Measurements from ENCODE around the gene CDKN2A.
A peak's percentile ranks its signal among the peaks of the same experiment; 100 is the strongest.

CDKN2A gene
- total RNA-seq, result 0.66 to 9.8 (median 4.5) reads per million in 17 experiments

DNA sequence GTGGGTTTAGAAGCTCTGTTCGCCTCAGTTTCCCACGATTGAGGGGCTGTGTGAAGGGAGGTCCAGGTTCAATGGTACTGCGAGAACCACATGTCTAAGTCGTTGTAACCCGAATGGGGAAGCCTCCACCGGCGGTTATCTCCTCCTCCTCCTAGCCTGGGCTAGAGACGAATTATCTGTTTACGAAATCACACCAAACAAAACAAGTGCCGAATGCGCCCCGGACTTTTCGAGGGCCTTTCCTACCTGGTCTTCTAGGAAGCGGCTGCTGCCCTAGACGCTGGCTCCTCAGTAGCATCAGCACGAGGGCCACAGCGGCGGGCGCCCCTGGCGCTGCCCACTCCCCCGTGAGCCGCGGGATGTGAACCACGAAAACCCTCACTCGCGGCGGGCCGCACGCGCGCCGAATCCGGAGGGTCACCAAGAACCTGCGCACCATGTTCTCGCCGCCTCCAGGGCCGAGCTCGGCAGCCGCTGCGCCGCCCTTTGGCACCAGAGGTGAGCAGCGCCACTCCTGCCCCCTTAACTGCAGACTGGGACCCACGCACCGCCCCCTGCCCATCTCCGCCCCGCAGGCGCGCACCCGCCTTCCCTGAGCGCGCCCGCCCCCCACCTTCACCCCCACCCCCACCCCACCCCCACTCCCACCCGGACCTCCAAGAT is at the start of gene CDKN2A:
Gene CDKN2A (minus strand): TSS at position 500 of the 663 bp plus-strand sequence.
- DNase-seq, result peak; percentile 47 to 68 (median 63)

DNA sequence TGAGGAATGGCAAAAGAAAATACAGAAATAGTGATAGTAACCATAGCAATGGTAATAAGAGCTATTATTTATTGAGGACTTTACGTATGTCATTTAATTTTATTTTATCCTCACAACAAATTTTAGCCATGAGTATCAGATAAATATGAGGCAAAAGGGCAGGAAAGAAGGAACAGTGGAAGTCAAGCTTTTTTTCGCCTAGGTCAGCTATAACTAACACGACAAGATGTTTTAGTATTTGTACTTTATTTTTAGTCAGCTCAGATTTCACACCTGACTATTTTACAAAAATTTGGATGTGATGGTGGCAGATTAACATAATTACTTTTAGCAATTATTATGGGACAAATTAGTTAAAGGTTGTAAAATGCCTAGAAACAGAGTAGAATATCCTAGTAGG is 49.7 kb upstream of the CDKN2A start:
- no peak for DNase-seq

DNA sequence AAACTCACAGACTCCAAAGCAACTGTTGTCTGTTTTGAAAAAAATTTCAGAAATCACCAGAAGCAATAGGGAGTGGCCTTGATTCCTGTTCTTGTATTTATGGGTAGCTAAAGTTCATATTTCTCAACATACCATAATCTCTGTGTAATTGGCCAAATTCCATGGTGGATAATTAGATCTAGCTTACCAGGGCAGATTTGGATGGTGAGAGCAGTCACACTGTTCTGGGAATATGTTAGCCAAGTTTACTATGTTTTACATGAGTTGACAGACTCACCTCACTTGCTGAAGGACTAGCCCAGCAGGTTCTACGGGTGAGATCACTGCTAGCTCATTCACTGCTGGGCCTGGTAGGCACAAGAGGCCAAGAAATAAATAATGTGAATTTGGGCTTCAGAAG is 47.6 kb upstream of the CDKN2A start:
- no peak for DNase-seq

DNA sequence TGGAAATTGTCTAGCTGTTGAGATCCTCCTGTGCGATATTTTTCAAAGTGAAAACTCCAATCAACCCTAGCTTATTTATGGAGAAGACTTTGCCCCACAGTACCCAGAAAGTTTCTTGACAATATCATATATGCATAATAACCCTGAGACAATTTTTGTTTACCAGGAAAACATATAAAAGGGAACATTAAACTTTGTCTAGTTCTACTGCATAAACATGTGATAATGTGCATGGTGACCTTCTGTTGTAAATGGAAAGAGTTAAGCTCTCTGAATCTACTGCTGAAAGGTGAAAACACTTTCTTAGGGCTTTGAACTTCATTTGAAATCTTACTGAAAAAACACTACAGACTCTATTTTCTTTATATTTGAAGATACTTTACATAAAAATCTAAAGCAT is 47.2 kb upstream of the CDKN2A start:
- DNase-seq, result no peak

DNA sequence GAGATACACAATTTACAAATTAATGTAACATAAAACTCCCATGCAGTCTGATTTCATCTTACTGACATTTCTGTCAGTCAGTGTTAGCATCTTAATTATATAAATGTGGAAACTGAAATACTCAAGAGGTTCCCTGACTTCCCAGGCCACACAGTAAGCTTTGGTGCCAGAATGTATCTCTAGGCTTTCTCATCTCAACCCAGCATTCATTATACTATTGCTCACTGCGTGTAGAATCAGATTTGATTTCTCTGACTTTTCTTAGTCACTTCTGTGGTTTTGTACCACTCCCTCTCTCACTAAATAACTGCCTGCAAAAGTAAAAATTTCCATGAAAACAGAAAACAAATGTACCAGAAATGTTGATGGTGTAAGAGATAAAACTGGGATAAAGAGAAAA is 46.6 kb upstream of the CDKN2A start:
- no peak for DNase-seq

DNA sequence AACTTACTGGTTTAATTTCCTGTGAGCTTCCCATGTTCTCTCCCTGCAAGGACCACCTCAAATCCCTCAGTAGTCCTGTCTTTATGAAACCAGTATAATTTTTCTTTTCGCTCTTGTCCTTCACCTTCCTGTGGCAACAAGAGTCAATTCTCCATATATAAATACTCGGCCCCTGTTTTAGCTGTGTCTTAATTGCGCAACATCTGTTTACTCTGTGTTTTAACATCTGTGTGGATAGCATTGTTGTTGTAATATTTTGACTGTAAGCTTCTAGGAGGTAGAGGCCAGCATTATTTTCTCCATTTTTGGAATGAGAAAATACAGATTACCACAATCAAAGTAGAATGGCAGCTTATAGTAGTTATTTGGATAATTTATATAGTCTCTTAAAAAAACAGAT is 45.1 kb upstream of the CDKN2A start:
- peak in 2 of 4 experiments; percentile 15 to 36 for DNase-seq

DNA sequence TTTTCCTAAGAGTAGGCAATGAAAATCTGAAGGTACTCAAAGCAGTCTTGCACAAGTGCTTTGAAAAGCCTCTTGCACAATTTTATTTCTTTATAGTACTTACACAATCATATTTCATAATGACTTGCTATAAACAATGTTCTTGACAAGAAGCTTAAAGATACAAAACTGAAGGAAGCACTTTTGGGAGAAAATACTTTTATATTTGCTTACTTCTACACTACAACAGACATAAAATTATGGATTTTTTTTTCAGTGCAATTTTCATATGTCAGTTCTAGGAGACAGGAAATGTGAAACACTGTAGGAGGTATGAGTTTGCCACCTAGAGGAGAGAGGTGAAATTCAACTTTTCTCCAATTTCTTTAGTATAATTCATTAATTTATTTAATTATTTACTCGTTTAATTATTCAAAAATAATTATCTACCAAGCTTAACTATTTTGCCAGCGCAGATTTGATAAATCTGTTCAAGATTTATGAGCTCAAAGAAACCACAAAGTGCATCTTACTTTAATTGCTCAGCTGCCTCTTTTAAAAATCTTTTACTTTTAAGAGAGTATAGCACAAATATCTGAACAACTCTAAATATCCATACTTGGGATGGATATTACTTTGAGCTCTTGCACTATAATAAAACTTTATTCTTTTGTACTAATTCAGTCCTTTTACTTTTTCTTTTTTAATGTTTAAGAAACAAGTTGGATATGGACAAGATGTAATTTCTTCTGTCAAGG is 43.9 kb upstream of the CDKN2A start:
- peak; percentile 13 to 67 (median 40) for DNase-seq

DNA sequence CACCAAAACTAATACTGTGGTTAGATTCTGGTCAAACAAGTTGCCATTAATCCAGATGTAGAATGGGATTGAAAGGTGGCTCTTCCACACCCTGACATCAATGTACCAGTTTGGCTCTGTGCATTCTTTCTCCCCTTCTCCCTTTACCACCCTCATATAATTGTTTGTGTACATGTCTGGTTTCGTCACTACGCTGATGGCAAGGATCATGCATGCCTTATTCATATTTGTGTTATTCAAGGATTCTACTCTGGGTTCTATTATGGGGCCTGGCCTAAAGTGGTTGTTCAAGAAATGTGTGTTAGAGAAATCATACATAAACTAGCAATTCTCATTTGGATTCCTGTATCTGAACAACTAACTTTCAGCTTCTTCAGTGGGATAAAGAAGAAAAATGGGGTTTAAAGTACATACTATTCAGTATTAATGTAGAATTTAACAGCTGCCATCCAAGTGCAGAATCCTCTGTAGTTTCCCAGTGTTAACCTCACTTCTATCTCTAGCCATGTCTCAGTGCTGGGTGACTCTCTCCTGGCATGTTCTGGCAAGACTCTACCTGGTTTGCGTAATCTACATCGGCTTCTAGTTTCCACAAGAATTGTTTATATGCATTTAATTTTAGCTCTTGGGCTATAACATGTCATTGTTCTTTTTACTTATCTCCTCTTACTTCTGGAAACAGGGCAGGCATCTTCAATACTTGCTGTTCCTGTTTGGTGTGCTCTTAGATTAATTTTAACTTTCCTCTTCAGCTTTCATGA is 42.9 kb upstream of the CDKN2A start:
- DNase-seq, result no peak

DNA sequence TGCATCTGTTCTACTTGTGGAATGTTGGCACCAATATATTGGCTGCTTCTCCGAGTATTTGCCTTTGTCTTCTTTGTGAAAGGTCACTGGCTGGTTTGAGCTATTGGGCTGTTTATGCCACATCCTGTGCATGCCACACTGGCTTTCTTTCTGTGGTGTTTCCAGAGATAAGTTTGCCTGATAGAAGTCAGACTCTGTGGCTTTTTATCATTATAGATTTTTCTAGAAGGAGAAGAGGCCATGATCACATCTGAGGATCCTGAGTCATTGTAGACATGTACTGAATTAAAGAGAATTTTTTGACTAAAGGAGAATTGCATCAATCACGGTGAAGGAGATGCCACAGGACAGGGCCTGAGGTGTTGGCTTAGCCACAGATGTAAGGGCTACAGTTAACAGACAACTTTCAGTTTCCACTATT is 41.4 kb upstream of the CDKN2A start:
- DNase-seq, result no peak

DNA sequence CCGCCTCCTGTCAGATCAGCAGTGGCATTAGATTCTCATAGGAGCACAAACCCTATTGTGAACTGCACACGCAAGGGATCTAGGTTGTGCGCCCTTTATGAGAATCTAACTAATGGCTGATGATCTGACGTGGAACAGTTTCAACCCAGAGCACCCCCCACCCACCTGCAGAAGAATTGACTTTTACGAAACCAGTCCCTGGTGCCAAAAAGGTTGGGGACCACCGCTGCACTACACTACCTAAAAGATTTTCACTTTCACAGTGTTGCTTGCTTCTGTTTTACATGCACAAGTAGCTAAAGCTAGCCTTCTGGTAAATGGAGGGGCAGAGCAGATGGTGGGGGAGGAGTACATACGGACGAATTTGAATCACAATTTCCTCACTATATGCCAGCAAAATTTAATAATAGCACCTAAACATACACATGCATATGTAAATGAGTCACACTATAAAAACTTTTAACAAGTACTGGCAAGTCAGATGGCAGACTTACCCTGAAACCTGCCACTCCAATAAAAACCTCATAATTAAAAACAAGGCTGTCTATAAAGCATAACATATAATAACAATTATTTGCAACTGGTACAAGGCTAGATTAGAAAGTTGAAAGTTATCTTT is 38.9 kb upstream of the CDKN2A start:
- no peak for DNase-seq

DNA sequence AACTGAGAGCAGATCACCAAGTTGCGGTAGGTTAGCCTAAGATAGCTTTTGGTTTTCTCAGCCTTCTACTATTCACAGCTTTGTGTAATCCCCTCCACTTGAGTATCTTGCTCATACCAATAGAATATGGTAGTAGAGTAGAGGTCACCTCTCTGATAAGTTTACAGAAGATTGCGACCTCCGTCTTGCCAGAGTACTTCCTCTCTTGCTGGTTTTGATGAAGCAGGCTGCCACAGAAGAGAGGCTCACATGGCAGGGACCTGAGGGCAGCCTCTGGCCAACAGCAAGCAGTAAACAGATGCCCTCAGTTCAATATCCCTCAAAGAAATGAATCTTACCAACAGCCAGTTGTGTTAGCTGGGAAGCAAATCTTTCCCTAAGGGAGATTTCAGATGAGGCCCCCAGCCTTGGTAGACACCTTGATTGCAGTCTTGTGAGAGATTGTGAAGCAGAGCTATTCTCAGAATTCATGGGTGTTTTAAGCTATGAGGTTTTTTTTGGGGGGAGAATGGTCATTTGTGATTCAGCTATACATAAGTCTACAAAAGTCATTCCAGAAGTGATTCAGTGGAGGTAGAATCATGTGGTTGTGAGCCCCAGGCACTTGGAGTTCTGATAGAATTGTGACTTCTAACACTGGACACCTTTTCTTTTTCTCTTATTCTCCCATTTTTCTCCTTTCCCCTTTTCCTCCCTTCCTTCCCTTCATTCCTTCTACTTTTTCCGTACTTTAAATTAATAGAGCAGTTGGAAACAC is 37.6 kb upstream of the CDKN2A start:
- peak; percentile 21 to 59 (median 44) for DNase-seq

DNA sequence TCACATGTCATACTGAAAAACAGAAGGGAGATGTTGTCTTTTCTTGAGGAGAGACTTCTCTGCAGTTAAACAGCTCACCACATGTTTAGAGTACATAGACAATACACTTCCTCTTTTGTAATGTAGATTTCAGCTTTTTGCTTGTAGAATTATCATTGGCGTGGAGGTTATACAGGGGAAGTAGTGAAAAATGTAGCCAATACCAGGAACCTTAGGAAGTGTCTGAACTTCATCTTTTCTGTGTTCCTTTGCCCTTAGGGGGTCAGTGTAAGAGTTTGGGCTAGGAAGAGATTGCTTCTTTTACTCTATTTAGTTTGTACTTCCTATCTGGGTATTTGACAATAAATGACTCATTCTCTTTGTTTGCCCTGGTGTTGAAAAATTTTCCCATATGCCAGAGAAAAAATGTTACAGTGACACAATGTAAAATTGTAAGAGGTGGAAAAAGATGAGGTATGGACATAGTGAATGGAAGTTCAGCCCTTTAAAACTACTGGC is 36.0 kb upstream of the CDKN2A start:
- DNase-seq, result peak; percentile 58 to 93 (median 78)

DNA sequence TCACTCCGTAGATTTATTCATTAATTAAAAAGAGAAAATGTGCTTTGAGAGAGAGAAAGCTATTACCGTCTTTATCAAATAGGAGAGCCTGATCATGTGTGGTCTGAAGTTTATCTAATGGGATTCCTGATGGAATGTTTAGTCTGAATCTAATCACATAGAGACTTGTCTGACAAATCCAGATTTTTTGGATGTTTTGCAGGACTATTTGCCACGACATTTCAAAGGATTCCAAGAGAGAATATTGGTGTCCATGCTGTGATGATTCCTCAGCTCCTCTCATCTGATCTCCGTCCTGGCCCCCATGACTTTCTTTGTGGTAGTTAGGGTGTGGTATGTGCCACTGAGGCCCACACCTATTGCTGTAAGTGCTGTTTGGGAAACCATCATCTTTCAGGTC is 35.0 kb upstream of the CDKN2A start:
- DNase-seq, result no peak

DNA sequence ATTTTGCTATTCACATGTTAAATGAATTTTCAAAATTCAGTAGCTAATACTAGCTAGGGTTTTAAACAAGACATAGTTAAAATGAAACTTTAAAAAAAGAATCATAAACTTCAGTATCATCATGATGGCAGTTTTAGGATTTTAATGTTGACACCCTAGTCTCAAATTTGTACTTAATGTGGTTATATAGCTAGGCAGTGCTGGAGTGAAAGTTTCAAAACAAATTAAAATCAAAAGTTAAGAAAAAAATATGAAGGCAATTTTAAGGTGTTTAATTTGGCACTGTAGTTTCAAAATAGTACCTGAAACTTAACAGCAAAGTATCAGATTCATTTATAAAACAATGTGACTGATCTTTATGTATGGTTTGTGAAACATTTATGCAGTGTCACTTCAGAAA is 34.2 kb upstream of the CDKN2A start:
- no peak for DNase-seq

DNA sequence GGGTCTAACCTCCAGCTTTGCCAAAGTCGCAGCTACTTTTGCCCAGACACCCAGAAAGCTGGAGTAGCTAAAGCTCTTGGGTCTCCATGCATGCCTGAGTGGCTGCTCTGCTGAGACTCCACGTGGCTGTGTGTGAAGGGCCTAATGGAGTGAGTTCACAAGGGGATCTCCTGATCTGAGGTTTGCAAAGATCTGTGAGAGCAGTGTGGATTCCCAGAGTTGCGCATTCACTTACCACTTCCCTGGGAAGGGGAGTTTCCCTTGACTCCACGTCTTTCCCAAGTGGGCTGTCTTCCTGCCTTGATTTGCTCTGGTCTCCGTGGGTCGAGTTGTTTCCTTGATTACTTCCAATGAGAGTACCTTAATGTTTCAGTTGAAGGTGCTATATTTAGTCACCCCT is 32.5 kb upstream of the CDKN2A start:
- peak in 3 of 4 experiments; percentile 21 to 22 (median 22) for DNase-seq

DNA sequence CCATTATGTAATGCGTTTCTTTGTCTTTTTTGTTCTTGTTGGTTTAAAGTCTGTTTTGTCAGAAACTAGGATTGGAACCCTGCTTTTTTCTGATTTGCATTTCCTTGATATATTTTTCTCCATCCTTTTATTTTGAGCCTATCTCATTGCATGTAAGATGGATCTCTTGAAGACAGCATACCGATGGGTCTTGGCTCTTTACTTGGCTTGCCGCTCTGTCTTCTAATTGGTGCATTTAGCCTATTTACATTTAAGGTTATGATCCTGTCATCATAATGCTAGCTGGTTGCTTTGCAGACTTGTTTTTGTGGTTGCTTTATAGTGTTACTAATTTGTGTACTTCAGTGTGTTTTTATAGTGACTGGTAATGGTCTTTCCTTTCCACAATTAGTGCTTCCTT is 28.2 kb upstream of the CDKN2A start:
- no peak for DNase-seq

DNA sequence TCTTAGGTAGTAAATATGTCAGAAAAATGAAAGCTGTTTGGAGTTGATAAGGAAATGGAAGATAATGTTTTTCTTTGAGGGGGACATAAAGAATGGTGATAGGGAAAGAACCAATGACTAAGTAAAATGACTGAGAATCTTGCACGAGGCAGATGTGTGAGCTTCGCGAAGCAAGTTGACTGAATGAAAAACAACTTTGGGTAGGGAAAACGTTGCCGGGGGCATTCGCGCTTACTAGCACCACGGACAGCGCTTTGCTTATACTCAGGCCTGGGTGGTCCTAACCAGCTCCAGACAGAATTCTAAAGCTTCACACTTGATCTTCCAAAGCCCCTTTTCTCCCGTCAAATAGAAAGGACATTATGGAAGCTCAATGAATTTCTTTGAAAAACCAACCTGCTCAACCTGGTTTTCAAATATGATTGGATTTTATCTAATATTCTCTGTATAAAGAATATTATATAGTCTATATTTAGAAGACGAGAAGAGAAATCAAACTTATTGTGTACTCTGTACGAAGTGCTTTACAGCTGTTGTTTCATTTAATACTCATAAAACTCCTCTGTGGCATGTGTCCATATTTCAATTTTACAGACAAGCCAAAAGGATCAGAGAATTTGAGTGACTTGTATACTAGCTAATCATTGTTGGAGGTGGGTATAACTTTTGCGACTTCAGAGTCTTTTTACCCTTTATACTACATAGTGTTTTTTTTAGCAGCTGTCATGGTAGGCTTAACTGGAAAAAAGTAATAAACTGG is 16.9 kb upstream of the CDKN2A start:
- peak in 2 of 4 experiments; percentile 33 to 37 for DNase-seq

DNA sequence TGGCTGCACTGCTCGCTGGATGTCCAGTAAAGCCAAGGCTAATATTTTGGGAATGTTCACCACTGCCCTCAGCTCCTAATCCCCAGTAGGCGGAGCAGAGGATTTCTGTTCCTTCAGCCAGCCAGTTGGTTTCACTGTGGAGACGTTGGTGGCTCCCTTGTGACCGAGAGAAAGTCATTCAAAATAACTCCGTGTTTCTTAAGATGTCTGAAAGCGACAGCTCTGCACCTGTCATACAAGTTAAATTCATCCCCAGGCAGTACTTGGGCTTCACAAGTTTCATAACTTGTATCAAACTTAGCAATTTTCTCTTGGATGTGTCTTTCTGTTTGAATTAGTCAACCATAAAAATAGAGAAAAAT is 15.3 kb upstream of the CDKN2A start:
- no peak for DNase-seq

DNA sequence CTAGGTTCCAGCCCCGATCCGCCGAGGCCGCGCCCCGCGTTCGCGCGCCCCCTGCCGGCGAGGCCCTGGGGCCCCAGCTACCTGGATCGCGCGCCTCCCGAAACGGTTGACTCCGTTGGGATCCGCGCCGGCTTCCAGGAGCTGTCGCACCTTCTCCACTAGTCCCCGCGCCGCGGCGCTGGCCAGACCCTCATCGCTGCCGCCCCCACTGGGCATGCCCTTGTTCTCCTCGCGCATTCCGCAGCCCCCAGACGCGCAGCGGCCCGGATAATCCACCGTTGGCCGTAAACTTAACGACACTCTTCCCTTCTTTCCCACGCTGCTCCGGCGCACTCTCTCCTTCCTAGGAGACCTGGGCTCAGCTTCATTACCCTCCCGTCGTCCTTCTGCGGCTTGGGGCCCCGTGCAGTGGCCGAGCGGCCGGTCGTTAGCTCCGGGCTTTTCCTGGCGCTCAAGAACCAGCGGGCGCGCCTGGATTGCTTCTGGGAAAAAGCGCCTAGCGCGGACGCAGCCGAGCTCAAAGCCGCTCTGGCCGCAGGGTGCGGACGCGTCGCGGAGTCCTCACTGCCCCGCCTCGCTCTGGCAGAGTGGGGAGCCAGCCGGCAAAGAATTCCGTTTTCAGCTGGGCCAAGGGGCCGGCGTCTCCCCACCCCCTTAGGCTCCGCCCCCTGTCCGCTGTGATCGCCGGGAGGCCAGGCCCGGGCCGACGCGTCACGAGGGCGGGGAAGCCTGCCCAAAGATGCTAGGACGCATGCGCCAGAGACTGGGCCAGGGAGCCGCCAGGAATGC is 14.7 kb upstream of the CDKN2A start, which contains the start of gene CDKN2B:
Gene CDKN2B (minus strand): TSS at position 589 of the 789 bp plus-strand sequence. CDS start 352 bp downstream, at position 237.
- DNase-seq, result peak; percentile 96 to 98 (median 97)

DNA sequence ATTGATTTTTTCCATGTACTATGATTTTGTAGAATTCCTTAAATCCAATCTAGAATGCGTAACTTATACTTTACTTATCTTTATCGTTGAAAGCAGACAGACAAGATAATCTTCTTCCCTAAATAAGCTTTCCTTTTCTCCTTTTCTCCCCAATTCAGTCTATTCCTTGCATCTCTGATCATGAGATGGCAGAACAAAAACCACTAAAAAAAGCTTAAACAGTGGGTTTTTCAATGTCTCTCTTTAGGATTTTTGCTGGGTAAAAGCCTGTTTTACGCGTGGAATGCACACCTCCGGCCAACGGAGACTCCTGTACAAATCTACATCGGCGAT is 14.2 kb upstream of the CDKN2A start:
- no peak for DNase-seq
